Measurements from ENCODE around the gene CAMK1D.

CAMK1D gene

DNA sequence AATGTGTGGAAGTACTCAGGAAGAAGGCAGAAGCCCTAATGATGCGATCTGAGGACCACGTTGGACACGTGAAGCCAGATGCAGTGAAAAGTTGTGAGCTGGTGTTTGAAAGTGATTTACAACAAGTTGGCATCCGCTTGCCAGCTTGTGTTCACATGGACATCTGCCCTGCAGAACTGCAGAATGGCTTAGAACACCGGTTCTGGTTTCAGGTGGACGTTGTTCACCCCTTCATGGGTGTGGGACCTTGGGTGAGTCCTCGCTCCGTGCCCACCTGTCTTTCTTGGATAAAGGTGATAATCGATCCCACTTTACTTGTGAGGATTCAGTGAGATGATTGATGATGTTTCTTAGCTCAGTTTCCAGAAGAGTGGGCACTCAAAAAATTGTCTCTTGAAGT, 53.8 kb downstream of the CAMK1D start:
- no peak for DNase-seq (ENCODE audit: low spot score)

DNA sequence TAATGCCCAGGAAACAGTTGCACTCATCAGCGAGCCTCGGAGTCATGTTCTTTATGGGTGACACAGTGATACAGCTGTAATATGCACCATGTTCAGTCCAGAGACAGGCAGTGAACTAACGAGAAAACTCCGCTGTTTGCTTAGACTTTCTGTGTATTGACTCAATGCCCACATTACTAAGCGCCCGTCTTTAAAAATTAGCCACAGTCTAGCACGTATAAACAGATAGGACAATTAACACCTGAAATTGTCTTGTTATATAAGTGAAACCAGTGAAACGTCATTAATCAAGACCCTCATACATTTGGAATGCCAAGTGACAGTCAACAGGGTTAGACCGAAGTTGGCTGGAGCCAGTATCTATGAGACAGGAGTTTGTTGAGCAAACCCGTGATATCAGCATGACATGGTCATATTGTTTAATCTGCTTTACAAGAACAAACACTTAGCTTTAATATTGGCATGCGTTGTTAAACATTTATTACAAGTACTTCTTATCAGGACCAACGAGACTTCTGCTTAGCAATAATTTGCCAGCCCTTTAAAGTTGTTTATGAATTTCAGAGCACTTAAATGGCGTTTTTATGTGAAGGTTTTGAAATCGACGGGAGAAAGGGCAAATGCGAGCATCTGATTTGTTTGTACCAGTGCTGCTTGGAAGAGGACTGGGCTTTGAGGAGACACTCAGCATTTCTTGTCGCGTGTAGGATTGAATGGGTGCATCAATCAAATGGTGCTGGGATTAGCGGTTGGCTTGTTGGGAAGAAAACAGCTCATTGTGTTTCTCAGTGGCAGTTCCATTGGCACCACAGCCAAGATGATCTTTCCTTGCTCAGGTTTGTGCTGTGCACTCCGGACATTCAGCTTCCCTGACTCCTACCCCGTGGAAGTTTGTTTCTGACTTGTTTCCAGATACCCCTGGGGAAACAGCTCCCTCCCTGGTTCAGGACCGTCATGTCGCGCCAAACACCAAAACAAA, 56.3 kb downstream of the CAMK1D start:
- no peak for DNase-seq (ENCODE audit: low spot score)

DNA sequence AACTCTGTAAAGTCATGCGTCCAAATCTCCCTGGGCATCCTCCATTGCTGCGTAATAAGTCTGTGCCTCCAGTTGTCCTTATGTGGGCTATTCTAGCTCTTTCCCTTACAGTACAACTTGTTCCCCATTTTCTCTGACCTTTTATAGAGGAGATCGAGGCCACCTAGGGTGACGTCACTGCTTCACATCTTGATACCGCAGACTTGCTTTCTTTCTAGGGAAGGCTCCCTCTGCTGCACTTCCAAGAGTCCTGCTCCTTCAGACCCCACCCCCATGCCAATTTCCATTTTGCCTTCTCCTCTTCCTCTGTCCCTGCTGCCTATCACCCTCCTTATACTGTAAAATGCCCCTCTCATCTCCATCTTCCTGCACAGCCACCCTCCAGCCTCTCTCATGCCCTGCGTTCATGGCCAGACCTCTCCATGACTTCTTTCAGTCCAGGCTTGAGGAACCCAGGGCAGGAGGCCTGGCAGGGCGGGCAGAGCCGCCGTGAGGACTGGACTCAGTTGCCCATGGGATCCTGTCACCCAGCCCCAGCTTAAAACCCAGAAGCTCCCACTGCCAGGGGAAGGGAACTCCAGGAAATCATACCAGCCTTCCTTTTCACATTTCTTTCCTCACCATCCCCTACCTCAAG, 57.5 kb downstream of the CAMK1D start:
- DNase-seq (ENCODE audit: low spot score), result no peak

DNA sequence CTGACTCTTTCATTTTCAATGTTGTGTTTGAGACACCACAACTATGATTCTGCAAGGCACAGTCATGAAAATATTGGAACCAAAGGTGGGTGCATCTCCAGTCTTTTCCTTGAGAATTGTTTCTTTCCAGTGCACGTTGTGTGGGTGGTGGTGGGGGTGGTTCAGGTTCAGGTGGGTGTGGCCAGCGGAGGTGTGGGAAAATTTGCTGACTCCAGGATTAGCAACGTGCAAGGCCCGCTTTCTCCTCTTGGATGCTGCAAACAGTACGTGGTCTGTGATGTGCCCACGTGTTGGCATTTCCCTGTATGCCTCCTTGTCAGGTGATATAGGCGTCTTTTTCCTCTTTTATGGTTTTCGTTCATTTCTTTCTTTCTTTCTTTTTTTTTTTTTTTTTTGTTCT, 59.1 kb downstream of the CAMK1D start:
- no peak for DNase-seq (ENCODE audit: low spot score)

DNA sequence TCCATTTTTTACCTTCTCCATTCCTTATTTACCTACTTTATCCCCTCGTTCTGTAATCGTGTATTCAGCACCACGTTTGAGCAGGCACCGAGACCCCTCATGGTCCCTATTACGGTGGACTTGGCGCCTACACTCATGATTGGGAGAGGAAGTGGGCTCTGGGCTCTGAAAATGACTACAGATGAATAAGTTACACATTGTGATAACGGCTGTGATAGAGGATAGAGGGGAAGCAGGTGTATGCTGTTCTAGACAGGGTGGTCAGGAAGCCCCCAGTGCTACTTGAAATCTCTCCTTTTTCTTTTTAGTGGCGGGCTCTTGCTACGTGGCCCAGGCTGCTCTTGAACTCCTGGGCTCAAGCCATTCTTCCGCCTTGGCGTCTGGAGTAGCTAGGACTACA, 59.8 kb downstream of the CAMK1D start:
- DNase-seq (ENCODE audit: low spot score), result no peak

DNA sequence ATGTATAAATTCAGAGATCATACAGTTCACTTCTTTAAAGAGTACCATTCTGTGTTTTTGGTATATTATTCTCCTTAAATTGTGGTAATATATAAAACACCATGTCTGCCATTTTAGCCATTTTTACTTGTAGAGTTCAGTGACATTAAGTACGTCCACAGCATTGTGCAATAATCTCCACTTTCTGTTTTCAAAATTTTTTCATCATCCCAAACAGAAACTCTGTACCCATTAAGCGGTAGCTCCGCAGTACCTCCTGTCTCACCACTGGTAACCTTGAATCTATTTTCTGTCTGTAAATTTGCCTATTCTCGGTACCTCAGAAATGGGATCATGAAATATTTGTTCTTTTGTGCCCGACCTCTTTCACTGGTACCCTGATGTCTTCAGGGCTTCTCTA, 60.3 kb downstream of the CAMK1D start:
- no peak for DNase-seq (ENCODE audit: low spot score)

DNA sequence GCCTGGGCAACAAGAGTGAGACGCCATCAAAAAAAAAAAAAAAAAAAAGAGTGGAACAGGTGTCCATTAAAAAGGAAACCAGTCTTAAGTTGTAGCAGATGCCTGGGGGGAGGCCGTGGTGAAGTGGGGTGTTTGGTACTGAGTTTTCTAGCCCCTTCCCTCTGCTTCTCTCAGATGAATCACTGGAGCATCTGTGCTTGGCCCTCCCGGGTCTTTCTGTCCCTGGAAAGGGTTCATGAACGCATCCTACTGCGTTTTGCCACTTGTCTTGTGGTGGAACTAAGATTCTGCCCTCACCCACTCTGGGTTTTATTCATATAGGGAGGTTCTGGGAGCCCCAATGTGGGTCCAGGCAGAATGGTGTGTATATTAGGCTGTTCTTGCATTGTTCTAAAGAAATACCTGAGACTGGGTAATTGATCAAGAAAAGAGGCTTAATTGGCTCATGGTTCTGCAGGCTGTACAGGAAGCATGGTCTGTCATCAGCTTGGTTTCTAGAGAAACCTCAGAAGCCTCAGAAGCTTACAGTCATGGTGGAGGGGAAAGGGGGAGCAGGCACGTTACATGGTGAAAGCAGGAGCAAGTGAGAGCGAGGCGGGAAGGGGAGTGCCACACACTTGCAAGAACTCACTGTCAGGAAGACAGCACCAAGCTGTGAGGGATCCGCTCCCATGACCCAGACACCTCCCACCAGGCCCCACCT, 63.5 kb downstream of the CAMK1D start:
- no peak for DNase-seq (ENCODE audit: low spot score)

DNA sequence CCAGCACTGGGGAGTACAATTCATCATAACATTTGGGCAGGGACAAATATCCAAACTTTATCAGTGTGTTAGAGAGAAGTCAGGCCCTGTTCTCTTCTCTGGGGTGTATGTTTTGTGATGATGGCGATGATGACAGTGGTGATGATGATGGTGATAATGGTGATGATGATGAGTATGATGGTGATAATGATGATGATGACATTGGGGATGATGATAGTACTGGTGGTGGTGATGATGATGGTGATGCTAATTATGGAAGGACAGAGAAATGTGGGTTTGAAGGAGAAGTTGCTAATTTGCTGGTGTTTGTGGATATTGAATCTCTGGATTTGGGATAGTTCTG, 64.0 kb downstream of the CAMK1D start:
- no peak for DNase-seq (ENCODE audit: low spot score)

DNA sequence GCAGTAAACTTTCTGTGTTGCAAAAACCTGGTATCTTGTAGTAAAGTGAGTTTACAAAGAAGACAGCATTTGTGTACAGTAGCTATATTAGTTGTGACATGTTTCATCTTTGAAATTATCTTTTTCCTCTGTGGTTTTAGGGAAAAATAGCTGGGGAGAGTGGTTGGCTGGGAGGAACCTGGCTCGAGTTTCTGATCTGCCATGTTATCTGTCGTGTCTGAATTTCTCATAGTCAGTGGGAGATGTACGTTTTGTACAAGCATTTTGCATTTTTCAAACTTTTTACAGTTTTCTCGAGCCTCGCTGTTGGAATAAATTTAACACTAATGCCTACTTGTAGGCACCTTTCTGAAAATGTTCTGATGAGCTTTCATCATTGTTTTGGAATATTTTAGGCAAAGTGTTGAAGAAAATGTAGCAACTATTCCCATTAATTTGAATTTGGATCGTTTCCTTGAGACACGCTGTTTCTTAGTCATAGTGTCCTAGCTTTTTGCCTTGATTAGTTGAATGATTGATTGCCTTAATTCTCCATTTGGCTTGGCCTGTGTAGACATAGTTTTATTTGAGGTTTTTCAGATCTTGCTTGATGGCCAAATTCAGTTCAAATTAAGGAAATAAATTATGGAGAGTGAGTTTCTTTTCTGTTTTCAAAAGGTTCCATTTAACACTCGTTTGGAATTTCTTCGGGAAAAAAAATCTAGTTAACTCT, 65.1 kb downstream of the CAMK1D start:
- no peak for DNase-seq (ENCODE audit: low spot score)

DNA sequence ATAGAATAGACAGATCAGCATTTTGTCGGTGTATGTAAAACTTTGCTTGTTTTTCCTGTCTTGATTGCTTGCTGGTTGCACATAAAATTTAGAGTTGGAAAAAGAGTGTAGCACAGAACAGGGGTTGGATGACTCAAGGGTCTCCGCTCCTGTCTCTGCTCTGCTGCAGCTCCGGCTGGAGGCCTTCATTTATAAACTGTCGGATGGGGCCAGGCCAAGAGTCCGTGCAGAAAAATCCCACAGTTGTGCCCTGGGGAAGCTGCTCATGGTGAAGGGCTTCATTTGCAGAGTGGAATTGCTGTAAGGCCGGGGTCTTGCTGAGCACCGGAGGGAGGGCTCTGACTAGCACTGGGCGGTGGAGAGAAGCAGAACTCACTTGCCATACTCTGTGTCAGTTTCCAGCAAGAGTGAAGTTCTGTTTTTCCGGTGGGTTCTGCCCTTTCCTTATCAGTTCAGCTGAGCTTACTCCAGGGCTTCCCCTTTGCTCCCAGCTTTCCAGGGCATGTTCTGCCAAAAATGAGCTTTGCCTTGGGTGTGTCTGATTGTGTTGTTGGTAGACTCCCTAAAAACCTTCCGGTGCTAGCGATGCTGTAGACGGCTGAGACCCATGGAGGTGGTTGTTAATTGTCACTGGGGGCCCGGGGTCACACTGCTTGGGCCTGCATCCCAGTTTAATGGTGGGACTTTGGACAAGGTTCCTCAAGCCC, 67.2 kb downstream of the CAMK1D start:
- DNase-seq (ENCODE audit: low spot score), result no peak

DNA sequence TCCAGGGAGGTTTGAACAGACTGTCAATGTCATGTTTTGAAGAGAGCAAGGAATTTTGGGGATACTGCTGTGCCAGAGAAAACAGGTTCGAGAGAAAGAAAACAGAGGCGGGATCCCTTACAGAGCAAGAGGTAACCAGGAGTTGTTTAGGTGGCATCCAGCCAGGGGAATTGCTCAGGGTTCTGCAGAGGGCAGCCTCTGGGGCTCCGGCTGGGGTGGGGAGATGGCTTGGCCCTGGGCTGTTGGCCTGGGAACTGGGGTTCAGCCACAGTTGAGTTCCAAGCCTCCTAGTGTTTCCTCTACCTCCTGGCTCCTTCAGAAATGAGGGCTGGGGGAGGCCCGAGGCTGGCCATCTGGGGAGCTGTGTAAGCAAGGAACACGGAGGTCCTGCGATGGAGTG, 68.0 kb downstream of the CAMK1D start:
- DNase-seq (ENCODE audit: low spot score), result no peak

DNA sequence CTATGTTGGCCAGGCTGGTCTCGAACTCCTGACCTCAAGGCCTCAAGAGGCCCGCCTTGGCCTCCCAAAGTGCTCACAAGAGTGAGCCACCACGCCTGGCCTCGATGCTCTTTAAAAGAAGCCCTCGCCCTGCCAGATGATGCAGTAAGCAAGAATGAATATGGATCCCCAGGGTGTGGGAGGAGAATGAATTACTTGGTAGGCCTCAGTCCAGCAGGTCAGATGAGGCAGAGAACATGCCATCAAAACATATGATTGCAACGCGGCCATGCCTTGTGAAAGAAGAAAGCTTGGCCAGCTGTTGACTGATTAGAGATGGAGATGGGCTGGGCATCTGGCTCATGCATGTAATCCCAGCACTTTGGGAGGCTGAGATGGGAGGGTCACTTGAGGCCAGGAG, 68.7 kb downstream of the CAMK1D start:
- DNase-seq (ENCODE audit: low spot score), result no peak

DNA sequence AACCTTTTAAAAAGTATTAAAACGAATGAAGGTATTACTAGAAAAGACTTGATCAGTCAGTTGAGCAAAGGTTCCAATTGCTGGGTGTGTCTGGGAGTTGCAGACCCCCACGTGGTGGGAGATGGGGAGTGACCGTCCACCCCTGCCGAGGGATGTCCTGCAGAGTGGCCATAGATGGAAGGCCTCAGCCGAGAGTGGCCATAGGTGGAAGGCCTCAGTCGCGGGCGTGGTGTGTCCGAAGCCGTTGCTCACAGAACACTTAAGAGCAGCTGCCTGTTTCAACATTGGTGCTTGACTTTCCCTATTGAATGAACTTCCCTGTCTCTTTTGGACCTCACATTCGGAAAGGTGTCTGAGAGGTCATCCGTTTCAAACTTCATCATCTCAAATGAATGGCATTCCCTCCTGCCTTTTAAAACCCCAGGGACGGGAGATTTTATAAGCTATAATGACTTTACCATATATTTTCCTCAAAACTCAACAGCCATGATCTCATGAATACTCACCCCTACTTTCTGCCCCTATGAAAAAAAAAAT, 69.4 kb downstream of the CAMK1D start:
- DNase-seq (ENCODE audit: low spot score), result no peak

DNA sequence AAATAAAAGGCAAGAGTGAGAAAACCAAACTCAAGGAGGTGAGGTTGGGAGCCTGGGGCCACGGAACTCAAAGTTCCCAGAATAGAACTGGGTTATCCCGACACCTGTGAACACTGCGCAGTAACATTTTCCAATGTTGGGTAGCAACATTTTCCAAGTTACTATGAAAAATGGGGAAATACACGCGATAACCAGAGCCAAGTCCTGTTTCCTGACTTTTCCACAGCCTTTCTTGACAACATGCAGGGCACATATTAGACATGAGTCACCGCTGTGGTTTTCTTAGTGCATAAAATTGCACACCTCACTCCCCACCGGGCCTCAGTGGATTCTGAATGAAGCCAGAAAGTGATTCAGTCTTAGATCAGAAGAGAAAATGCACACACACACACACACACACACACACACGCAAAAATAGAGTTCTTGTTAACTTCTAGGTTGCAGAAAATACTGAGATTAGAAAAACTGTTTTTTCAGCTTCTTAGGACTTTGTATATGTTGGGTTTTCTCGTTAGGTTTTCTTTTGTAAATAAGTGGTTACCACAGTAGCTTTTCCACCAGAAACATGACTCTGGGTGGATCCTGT, 70.0 kb downstream of the CAMK1D start:
- DNase-seq (ENCODE audit: low spot score), result peak; percentile 74

DNA sequence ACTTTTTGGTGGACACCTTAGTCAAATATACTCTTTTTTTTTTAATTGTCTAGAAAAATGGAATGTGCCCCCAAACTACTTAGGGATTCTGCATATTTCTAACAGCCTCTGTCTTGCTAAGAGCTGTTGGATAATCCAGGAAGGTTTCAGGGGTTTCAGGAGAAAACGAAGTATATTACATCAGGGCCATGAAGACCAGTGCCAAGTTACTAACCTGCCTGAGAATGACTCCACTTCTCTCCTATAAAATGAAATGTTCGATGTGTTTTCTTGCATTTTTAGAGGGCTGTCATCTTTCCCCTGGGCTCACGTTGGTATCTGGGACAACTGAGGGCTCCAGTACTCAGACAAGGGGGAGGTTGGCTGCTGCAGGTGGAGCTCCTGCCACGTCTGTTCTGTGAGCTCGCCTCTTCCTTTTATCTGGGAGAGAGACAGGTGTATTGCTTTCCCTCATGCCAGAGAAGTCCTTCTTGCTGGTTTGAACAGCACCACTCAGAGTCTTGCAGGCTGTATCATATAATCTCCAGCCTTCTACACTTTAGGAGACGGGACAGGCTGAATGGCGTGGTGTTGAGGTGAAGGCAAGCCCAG, 71.3 kb downstream of the CAMK1D start:
- no peak for DNase-seq (ENCODE audit: low spot score)

DNA sequence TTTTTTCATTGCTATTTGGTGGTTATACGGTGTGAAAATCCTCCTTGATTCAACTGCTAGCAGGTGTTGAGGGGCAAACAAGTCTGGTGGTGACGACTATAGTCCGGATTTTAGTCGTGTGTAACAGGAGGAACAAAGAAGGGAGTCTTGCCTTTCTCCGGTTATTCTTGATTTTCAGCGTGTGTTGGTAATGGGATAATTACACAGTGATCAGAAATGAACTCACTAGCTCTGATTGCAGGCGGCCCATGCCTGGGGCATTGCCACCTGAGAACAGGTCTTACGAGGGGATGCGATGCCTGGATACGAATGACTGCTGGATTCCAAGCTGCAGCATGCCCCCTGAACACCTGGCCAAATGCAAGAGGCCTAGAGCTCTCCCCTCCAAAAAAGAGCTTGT, 72.8 kb downstream of the CAMK1D start:
- DNase-seq (ENCODE audit: low spot score), result no peak

DNA sequence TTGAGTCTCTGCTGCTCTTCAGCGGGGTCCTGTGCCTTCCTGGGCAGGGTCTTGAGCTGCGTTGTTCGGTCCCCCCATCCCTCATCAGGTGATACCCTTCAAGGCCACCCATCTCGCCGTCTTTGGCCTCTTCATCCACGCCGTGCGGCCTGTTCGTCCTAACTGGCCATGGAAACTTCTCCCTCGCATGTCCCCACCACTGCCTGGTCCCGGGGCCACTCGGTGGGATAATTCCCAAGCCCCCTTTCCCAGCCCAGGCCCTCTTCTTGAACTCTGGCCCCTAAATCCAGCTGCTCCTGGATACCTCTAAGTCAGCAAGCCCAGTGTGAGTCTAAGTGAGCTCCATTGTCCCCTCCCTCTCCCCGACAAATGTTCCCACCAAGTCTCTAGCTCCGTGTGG, 74.5 kb downstream of the CAMK1D start:
- DNase-seq (ENCODE audit: low spot score), result no peak

DNA sequence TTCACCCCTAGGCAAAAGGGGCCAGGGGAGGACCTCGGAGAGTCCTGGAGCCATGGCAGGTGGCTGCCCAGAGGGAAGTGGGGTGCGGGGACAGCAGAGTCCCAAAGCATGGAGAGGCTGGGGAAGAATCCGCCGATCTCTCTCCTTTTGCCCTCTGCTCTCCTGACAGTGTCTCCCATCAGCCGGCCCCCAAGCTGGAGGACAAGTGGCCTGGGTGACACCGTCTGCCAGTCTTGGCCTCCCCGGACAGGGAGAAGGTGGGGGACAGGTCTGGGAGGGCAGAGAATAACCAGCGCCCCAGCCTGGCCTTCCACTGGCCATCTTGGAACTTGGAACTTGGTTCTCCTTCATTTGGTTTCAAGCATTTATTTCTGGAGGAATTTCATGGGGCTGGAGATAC, 77.9 kb downstream of the CAMK1D start:
- DNase-seq (ENCODE audit: low spot score), result no peak

DNA sequence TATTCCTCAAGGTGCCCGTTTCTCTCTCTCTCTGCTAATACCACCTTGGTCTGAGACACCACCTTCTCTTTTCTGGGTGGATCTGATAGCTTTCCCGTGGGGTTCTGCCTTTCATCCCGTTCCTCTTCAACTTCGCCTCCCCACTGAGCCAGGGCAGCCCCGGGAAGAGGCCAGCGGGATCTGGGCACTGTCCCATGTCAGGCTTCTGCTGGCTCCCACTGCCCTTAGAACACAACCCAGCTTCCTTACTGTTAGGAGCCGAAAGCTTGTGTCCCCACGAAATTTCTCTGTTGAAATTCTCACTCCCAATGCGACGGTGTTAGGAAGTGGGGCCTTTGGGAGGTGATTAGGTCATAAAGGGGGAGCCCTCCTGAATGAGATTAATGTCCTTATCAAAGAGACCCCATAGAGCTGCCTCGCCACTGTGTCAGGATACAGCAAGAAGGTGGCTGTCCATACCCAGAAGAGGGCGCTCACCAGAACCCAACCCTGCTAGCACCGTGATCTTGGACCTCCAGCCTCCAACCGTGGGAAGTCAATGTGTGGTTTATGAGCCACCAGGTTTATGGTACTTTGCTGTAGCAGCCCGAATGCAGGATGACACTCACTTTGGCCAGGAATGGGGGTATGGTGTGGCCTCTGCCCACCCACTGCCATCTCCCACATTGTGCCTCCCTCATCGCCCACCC, 79.2 kb downstream of the CAMK1D start:
- DNase-seq (ENCODE audit: low spot score), result no peak

DNA sequence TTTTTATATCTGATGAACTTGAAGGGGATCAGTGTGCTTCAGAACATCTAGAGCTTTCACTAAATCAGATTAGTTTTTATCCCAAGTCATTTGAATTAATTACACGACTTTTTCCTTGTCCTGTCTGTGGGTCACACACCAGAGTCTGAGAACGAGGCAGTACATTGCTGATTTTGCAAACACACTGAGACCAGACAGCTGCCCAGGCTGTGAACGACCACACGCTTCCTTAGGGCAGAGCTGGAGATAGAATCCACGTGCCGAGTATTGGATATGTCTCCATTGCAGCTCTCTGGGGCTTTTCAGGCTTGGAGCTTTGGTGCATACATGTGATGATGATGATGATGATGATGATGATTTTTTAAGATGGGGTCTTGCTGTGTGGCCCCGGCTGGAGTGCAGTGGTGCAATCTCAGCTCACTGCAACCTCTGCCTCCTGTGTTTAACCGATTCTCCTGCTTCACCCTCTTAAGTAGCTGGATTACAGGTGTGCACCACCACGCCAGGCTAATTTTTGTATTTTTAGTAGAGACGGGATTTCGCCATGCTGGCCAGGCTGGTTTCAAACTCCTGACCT, 81.1 kb downstream of the CAMK1D start:
- DNase-seq (ENCODE audit: low spot score), result no peak

All from hepatic stellate cell (primary cell).